GM12878 (cell line): Measurements from ENCODE around the gene NDUFA13. TPM values are rescaled to one million over a fixed set of nuclear protein-coding genes. Genes with fewer than 3 reads are reported as not detected.

ENCODE experiments used
- ATAC-seq: fragments of 200-7000 bp; cut with Tn5 transposase; 3 replicates; pipeline ENCODE4 v1.9.1; 2020; ENCODE audit warnings: mild to moderate bottlenecking, moderate library complexity
- BruUV-seq: library from RNA; stranded (reverse); fragments of 400-500 nt; replicated peaks from 2 replicates; lab custom pipeline; 2021; lab: Mats Ljungman, UMichigan
- CTCF ChIA-PET: fragments of 300-600 bp; sonication (Branson Sonifier 250); formaldehyde crosslinking; extraction: SDS; loops from one replicate; lab custom pipeline; 2021; ENCODE audit warnings: inconsistent platforms; lab: Yijun Ruan, JAX
- POLR2A ChIA-PET: fragments of 350-600 bp; formaldehyde crosslinking; extraction: SDS; loops from one replicate; lab custom pipeline; 2021; ENCODE audit warnings: inconsistent platforms; lab: Charles Lee
- RAD21 ChIA-PET: fragments of 300-600 bp; sonication (Branson Sonifier 250); formaldehyde crosslinking; loops from one replicate; lab custom pipeline; 2023; ENCODE audit warnings: antibody characterized with exemption; ENCODE audit not compliant: unreplicated experiment; lab: Charles Lee
- SMC1A ChIA-PET: fragments of 300-600 bp; sonication (Branson Sonifier 250); formaldehyde crosslinking; loops from one replicate; lab custom pipeline; 2023; ENCODE audit not compliant: unreplicated experiment, uncharacterized antibody; lab: Charles Lee
- DNase-seq: peaks from one replicate; pipeline ENCODE4 v3.0.0-alpha.2; 2011; ENCODE audit warnings: low read depth, low spot score
- FAIRE-seq: peaks from 3 replicates; lab custom pipeline; 2011; peaks lifted over from hg19 to GRCh38; lab: Jason Lieb, UNC
- H2AFZ ChIP-seq: 2 replicates; pipeline ENCODE4 v1.6.0; 2011; ENCODE audit warnings: low read depth, low read length, control low read depth; ENCODE audit not compliant: control insufficient read depth
- H3K27ac ChIP-seq: 2 replicates; pipeline ENCODE4 v1.5.1; 2011; ENCODE audit warnings: control low read depth; ENCODE audit not compliant: control insufficient read depth, insufficient read depth
- H3K27me3 ChIP-seq, 2 experiments: replicated peaks in 1 of 2; 2 replicates each; pipeline versions ENCODE4 v1.6.0 to v1.6.1; 2011; ENCODE audit warnings: low read length in 1 of 2; ENCODE audit not compliant: control insufficient read depth in 2 of 2, insufficient read depth in 2 of 2
- H3K36me3 ChIP-seq, 2 experiments: 2 replicates each; pipeline ENCODE4 v1.5.1; 2011; ENCODE audit warnings: low read length in 1 of 2; ENCODE audit not compliant: control insufficient read depth in 2 of 2, insufficient read depth in 2 of 2
- H3K4me1 ChIP-seq: 2 replicates; pipeline ENCODE4 v1.6.1; 2011; ENCODE audit warnings: mild to moderate bottlenecking, low read length, moderate library complexity, mixed read lengths; ENCODE audit not compliant: control insufficient read depth, insufficient read depth
- H3K4me2 ChIP-seq: 2 replicates; pipeline ENCODE4 v1.6.0; 2011; ENCODE audit warnings: control low read depth; ENCODE audit not compliant: control insufficient read depth, insufficient read depth
- H3K4me3 ChIP-seq: fragments of 200-600 bp; sonication (generic); 2 replicates; pipeline ENCODE4 v1.5.1; 2016
- H3K79me2 ChIP-seq: 2 replicates; pipeline ENCODE4 v1.6.0; 2011; ENCODE audit warnings: low read length; ENCODE audit not compliant: control insufficient read depth, insufficient read depth
- H3K9ac ChIP-seq: 2 replicates; pipeline ENCODE4 v1.8.0; 2011; ENCODE audit warnings: low read length, control low read depth, mixed read lengths; ENCODE audit not compliant: control insufficient read depth, insufficient read depth
- H3K9me3 ChIP-seq: replicated peaks from 3 replicates; pipeline ENCODE4 v1.5.1; 2011; ENCODE audit warnings: mild to moderate bottlenecking, low read length; ENCODE audit not compliant: control insufficient read depth, insufficient read depth
- H4K20me1 ChIP-seq: 2 replicates; pipeline ENCODE4 v1.6.0; 2011; ENCODE audit not compliant: control insufficient read depth, insufficient read depth
- FOXK2 ChIP-seq: fragments of 450-650 bp; IDR thresholded peaks from 2 replicates; pipeline ENCODE4 v1.6.1; 2017; ENCODE audit warnings: mild to moderate bottlenecking, moderate library complexity
- GABPA ChIP-seq: IDR thresholded peaks from 2 replicates; pipeline ENCODE4 v1.6.1; 2014; ENCODE audit warnings: antibody characterized with exemption, low read depth, mild to moderate bottlenecking, inconsistent platforms
- HDAC6 ChIP-seq: fragments of 200-600 bp; sonication (generic); IDR thresholded peaks from one replicate; pipeline ENCODE4 v1.8.0; 2017; ENCODE audit warnings: antibody characterized with exemption; ENCODE audit not compliant: unreplicated experiment
- NFXL1 ChIP-seq: fragments of 450-650 bp; IDR thresholded peaks from 2 replicates; pipeline ENCODE4 v1.6.1; 2017; ENCODE audit warnings: antibody characterized with exemption, mild to moderate bottlenecking, borderline replicate concordance
- PML ChIP-seq: IDR thresholded peaks from 2 replicates; pipeline ENCODE4 v1.6.1; 2012; ENCODE audit warnings: low read length, inconsistent platforms
- POLR2AphosphoS5 ChIP-seq: IDR thresholded peaks from 2 replicates; pipeline ENCODE4 v1.6.1; 2011; ENCODE audit warnings: mild to moderate bottlenecking, low read length, inconsistent platforms
- ZNF274 ChIP-seq: IDR thresholded peaks from one replicate; pipeline ENCODE4 v1.8.0; 2011; ENCODE audit not compliant: insufficient read length, insufficient read depth
- ZZZ3 ChIP-seq: IDR thresholded peaks from 2 replicates; pipeline ENCODE4 v1.6.1; 2011; ENCODE audit warnings: low read depth; ENCODE audit not compliant: control insufficient read depth, insufficient read length
- WGBS: methylation state at CpG from one replicate; pipeline ENCODE4 v1.1.6; 2016; ENCODE audit warnings: low lambda C conversion rate; ENCODE audit not compliant: insufficient replicate concordance, insufficient coverage; ENCODE audit errors: missing lambda C conversion rate; 5-methylcytosine and 5-hydroxymethylcytosine counted together
- in situ Hi-C: fragments of 300-500 bp; cut with MboI; formaldehyde crosslinking; loops from 9 replicates; pipeline ENCODE4 v1.14.3; 2018; ENCODE audit warnings: mixed read lengths
- intact Hi-C: fragments of 100-400 bp; cut with micrococcal nuclease; formaldehyde crosslinking; loops from one replicate; pipeline ENCODE4 v1.14.2; 2022; ENCODE audit not compliant: unreplicated experiment
- polyA plus RNA-seq, 11 experiments: library from polyadenylated mRNA; depleted of rRNA in 4 of 11; unstranded in 6 of 11; stranded (reverse) in 5 of 11; fragments of >200 nt; fragmentation: Nextera tagmentation in 4 of 11; fragmentation: Illumina TruSeq in 1 of 11; extraction: Ambion mirVana in 4 of 11; extraction: Trizol in 1 of 11; gene quantifications; 1 replicate in 1 of 11; 2 replicates in 10 of 11; pipeline versions ENCODE4 v1.2.1 to v1.2.3, GENCODE V29; 2011 to 2016; ENCODE audit warnings: inconsistent platforms in 2 of 11, missing spikeins in 2 of 11, low read depth in 1 of 11
- total RNA-seq, 4 experiments: library from RNA; depleted of rRNA in 3 of 4; stranded (reverse); fragments of >200 nt in 3 of 4; fragmentation: Illumina TruSeq in 1 of 4; extraction: Trizol in 1 of 4; gene quantifications; 2 replicates each; pipeline versions ENCODE4 v1.2.1 to v1.2.3, GENCODE V29; 2013 to 2021
- TF ChIP-seq, protein P1 (sequence below): fragments of 450-650 bp; IDR thresholded peaks from 2 replicates; pipeline ENCODE4 v1.6.1; 2017; ENCODE audit warnings: mild to moderate bottlenecking, moderate library complexity
- TF ChIP-seq, protein P2 (sequence below): fragments of 450-650 bp; IDR thresholded peaks from 2 replicates; pipeline ENCODE4 v1.6.1; 2016; ENCODE audit warnings: mild to moderate bottlenecking

Gene NDUFA13
- total and polyA plus RNA-seq, 10 of the 15 experiments (the other 5 are each of a cell fraction or from before 2014, with no cell fraction given), result 224 to 586 (median 456) TPM

DNA sequence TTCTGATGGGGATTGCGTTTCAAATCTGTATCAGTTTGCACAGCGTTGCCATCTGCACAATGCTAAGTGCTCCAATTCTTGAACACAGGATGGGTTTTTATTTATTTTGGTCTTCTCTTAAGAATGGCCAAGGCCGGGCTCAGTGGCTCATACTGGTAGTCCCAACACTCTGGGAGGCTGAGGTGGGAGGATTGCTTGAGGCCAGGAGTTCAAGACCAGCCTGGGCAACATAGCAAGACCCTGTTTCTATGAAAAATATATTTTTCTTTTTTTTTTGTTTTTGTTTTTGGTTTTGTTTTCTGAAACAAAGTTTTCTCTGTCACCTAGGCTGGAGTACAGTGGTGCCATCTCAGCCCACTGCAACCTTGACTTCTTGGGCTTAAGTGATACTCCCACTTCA is 7.2 kb downstream of the NDUFA13 start:
- WGBS, result 78% methylated on average over 3 of the region's 3 CpGs
- no peak overlapping the region for H3K27ac ChIP-seq
- TF ChIP-seq GABPA (no peak), FOXK2 (no peak), NFXL1 (no peak), ZNF274 (no peak), HDAC6 (no peak), ZZZ3 (no peak), PML (no peak), POLR2AphosphoS5 (no peak)
- TF ChIP-seq, protein P1, sequence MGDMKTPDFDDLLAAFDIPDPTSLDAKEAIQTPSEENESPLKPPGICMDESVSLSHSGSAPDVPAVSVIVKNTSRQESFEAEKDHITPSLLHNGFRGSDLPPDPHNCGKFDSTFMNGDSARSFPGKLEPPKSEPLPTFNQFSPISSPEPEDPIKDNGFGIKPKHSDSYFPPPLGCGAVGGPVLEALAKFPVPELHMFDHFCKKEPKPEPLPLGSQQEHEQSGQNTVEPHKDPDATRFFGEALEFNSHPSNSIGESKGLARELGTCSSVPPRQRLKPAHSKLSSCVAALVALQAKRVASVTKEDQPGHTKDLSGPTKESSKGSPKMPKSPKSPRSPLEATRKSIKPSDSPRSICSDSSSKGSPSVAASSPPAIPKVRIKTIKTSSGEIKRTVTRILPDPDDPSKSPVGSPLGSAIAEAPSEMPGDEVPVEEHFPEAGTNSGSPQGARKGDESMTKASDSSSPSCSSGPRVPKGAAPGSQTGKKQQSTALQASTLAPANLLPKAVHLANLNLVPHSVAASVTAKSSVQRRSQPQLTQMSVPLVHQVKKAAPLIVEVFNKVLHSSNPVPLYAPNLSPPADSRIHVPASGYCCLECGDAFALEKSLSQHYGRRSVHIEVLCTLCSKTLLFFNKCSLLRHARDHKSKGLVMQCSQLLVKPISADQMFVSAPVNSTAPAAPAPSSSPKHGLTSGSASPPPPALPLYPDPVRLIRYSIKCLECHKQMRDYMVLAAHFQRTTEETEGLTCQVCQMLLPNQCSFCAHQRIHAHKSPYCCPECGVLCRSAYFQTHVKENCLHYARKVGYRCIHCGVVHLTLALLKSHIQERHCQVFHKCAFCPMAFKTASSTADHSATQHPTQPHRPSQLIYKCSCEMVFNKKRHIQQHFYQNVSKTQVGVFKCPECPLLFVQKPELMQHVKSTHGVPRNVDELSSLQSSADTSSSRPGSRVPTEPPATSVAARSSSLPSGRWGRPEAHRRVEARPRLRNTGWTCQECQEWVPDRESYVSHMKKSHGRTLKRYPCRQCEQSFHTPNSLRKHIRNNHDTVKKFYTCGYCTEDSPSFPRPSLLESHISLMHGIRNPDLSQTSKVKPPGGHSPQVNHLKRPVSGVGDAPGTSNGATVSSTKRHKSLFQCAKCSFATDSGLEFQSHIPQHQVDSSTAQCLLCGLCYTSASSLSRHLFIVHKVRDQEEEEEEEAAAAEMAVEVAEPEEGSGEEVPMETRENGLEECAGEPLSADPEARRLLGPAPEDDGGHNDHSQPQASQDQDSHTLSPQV, result no peak
- TF ChIP-seq, protein P2, sequence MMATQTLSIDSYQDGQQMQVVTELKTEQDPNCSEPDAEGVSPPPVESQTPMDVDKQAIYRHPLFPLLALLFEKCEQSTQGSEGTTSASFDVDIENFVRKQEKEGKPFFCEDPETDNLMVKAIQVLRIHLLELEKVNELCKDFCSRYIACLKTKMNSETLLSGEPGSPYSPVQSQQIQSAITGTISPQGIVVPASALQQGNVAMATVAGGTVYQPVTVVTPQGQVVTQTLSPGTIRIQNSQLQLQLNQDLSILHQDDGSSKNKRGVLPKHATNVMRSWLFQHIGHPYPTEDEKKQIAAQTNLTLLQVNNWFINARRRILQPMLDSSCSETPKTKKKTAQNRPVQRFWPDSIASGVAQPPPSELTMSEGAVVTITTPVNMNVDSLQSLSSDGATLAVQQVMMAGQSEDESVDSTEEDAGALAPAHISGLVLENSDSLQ, result no peak
- peaks cover 2% of the 10 kb centered on the region; the same call in 1 of the 3 replicates for H3K9me3 ChIP-seq
- intact Hi-C loops (no loop called here), in situ Hi-C loops (loop anchor here (10.0 kb wide), 1 partner anchor 252 kb away; no protein-coding TSS in a partner anchor)
- H3K27me3 ChIP-seq, result no peaks in the 10 kb centered on the region
- no peak overlapping the region for H2AFZ ChIP-seq
- H3K4me3 ChIP-seq, result no peak overlapping the region
- ChIA-PET CTCF (interaction anchor here (3.2 kb wide), 1 partner anchor 9 kb away, joined by 13 read pairs; no protein-coding TSS in a partner anchor), RAD21 (no interaction called here), POLR2A (no interaction called here), SMC1A (interaction anchor here (1.5 kb wide), 1 partner anchor 118 kb away, joined by 3 read pairs; the partner anchor contains the start of gene GATAD2A)
- peaks cover 46% of the 10 kb centered on the region for H3K79me2 ChIP-seq
- no peak overlapping the region for H3K4me2 ChIP-seq
- ATAC-seq (no peak), FAIRE-seq (no peak), DNase-seq (no peak)
- H4K20me1 ChIP-seq, result no peaks in the 10 kb centered on the region
- H3K36me3 ChIP-seq, result peaks cover 9 to 21% of the 10 kb centered on the region in 2 experiments; a peak in 3 of 4 replicates
- H3K4me1 ChIP-seq, result peaks cover 38% of the 10 kb centered on the region
- no peak overlapping the region for H3K9ac ChIP-seq
- BruUV-seq, result no TSS peak
